CMK (cell line): ENCODE data around the gene TNPO1.

Experiments used
- DNase-seq: peaks from one replicate; pipeline ENCODE4 v3.0.0-alpha.2; 2010; ENCODE audit warnings: low read depth

TNPO1 gene

DNA sequence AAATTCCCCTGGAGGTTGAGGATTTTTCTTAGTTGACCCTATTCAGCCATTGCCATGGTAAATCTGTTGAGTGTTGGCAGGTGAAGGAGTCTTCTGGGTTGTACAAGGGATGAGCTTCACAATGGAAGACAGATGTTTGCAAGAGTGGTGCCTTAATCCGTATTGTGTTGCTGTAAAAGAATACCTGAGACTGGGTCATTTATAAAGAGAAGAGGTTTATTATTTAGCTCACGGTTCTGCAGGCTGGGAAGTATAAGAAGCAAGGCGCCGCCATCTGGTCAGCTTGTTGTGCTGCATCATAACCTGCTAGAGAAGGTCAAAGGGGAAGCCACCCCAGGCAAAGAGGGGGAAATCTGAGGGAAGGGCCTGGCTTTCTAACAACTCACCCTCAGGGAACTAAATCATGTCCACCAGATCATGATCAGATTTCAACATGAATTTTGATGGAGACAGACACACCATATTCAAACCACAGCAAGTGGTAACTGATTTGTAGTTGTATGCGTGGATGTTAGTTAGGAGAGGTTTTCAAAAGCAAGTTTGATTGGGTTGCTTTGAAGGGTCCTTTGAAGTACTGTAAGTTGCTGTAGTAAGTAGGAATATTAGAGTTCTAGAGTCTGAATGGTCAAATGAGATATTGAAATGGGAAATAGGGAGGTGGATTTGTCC lies 2.5 kb downstream of the TNPO1 start:
- peak; percentile 5 for DNase-seq

DNA sequence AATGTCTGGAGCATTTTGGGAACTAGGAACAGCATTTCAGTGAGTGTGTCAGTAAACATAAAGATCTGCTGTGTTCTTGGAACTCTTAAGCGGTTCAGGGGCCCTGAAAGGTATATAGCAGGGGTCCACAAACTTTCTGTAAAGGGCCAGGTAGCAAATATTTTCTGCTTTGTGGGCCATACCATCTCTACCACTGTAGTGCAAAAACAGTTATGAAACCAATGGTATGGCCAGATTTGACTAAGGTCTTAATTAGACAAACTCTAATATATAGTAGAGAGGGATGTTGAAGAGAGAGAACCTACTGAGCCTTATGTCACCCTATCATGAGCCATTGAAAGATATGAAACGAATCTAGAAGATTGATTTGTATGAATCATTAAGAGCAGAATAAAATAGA lies 5.3 kb downstream of the TNPO1 start:
- DNase-seq: no peak

DNA sequence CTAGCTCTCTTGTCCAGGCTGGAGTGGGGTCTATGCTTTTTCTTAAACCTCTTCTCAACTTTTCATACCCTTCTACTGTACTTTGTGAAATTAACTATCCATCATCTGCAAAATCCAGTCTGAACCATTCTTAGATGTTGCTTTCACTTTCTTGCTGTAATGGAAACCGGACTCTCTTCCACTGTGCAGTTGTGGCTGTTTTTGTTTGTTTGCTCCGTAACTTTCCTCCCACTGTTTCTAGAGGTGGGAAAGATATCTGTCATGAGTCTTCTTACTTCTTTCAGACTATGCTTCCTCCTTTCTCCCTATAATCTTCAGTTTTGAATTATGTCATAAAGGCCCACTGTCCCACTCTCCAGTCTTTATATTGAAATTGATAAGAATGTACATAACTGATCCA lies 6.5 kb downstream of the TNPO1 start:
- DNase-seq: no peak

DNA sequence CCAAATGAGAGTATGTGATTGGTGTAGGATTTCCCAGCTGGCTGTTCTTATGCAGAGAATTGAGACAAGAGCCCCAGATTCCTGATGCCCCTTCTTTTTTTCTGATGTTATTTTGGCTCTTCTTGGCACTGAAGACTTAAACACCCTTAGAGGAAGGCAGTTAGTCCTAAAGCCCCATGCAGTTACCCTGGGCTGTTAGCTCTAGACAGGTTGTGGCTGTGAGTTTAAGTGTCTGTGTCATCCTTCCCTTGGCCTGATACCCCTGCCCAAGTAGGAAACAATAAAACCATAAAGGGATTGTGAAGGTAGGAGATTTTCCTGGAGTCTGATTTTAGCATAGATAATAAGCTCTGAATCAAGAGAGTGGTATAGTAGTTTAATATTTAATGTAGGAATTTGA lies 13.2 kb downstream of the TNPO1 start:
- DNase-seq: no peak

DNA sequence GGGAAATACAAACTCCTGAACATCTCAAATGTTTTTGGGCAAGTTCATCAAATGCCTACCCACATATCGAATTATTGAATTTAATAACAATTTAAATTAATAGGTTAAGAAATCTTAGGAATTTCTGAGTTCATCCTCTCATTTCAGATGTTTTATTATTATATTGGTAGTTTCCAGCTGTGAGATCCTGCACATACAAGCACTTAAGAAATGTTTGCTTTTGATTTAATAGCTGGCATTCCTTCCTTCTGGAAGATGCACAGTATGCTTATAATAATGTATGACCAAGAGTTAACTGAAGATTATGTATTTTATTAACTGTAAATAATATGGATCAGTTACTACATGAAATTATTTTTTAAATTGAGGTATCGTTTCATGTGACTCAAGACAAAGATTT lies 13.9 kb downstream of the TNPO1 start:
- DNase-seq: no peak

DNA sequence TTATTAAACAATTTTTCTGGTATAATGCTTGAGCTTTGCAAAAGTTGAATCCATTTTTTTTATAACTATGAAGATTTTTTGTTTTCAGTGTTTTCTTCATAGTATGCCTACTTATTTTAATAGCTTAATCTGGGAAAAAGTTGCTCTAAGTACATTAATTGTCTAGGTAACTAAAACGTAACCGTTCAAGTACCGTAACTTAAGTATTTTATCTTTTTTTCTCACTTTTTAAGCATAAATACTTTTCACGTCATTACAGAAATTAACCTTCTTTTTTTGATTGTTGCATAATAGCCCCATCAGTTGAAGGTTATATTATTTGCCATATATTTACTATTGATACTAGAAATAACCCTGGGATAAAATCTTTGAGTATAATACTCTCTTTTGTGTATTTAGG lies 15.2 kb downstream of the TNPO1 start:
- DNase-seq: no peak

DNA sequence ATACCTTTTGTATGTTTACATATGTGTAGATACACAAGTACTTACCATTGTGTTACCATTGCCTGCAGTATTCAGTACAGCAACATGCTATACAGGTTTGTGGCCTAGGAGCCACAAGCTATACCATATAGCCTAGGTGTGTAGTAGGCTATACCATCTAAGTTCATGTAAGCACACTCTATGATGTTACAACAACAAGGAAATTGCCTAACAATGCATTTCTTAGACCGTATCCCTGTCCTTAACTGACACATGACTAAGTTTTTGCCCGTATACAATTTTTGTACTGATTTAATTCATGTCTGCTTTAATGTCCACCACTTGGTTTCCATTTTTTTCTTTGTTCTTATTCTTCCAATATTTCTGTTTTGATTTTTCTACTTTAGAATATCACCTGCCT lies 18.5 kb downstream of the TNPO1 start:
- DNase-seq: no peak

DNA sequence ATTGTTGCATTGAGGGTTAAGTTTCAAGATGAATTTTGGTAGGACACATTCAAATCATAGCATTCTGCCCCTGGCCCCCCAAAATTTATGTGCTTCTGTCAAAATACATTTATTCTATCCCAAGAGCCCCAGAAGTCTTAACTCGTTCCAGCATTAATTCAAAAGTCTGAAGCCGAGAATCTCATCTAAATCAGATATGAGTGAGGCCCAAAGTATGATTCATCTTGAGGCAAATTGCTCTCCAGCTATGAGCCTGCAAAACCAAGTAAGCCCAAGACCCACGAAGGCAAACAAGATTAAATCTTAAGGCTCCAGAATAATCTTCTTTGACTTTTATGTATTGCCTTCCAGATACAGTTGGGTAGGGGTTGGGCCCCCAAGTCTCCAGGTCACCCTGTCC lies 19.2 kb downstream of the TNPO1 start:
- no peak for DNase-seq

DNA sequence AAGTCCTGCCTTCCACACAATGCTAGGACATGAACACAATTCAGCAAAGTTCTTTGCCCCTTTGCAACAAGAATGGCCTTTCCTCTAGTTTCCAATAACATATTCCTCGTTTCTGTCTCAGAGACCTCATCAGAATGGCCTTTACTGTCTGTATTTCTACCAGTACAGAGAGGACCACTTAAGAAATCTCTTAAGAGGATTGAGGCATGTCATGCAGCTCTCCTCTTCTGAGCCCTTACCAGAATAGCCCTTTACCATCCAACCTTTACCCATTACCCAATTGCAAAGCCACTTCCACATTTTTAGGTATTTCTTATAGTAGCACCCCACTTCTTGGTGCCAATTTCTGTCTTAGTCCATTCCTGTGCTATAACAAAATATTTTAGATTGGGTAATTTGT lies 20.3 kb downstream of the TNPO1 start:
- no peak for DNase-seq

DNA sequence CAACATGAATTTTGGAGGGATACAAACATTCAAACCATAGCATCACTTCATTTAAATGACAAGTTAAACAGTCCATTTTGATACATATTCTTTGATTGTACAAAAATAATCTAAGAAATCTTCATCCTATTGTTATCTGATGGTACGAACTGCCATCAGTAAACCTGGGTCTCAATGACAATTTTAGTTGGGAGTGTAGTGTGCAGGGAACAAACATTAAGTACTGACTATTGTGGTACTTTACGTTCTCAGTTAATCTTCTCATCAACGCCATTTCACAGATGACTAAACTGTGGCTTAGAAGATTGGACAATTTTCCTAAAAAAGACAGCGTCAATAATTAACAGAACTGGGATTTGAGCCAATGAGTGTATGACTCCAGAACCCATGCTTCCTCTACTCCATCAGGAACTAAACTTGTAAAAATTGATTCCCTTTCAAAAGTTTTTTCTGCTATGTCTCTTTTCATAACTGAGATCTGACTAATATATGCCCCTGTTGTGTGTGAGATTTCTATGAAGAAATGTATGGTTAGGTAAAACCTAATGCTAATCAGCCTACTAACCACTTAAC lies 21.1 kb downstream of the TNPO1 start:
- no peak for DNase-seq

DNA sequence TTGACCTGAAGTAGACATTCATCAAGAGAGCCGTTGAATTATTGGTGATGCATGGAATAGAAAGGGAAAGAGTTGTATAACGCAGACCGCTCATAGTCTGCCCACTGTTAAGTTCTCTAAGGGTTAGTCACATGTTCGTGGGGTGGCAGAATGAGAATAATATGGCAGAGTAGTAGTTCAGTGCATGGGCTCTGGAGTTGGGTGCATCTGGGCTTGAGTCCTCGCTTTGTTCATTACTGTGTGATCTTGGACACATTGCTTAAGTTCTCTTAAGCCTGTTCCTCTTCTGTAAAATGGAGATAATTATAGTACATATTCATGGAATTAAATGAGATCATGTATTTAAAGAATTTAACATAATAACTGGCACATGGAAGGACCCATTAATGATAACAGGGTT lies 23.6 kb downstream of the TNPO1 start:
- DNase-seq: no peak

DNA sequence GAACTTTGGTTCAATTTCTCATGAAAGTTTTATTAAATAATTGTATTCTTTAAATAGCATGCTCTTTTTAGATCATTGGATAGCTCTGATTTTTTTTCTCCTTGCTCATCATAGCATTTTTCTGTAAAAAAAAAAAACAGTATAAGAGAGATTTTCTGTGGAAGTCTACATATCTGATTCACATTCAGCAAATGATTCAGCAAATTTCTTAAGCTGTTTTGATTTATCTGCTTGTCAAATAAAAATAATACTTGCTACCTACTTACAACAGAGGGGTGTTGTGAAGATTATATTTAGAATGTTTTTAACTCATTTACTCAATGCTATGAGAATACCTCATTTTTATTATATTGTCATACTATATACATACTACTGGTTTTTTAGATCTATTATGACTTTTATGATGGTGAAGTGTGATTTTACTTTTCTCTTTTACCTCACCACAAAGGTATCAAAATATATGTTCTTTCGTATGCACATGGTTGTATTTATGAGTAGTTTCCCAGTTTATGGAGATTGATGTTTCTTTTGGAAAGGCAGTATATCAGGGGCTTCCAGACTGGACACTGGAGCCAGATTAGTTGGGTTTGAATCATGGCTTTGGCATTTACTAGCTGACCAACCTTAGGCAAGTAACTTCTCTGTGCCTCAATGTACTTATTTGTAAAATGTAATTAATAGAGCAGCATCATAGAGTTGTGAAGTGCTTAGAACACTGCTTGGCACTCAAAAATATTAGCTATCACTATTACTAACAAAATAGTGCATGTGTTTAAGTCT lies 25.5 kb downstream of the TNPO1 start:
- DNase-seq: no peak

DNA sequence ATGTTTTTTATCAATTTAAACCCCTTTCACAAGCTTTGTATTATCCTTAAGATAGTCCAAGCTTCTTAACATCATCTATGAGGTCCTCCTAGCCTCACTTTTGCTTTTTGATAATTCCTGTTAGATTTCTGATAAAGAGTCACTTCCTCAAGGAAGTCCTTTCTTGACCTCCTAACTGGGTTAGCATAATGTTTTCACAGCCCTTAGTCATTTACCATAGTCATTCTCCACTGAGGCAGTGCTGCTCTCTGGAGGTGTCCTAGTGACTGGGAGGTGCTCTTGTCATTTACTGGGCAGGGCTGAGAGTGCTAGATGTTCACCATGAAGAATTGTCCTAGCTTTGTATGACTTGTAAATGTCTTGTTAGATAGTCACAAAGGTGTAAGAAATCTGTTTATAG lies 26.4 kb downstream of the TNPO1 start:
- DNase-seq: no peak

DNA sequence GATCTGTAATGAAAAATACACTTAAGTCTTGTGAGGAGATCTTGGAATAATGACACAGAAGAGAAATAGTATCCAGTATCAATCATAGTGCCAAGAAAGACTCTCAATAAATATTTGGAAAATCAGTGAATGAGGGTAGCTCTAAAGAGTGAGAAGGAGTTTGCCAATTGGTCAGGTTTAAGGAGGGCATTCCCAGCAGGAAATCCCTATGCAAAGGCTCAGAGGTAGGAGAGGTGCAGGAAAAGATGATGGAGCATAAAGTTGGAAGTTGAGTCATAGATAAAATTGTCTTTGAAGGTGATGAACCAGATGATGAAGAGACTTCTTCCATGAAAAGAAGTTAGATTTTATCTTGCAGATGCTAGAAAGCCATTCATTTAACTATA lies 27.8 kb downstream of the TNPO1 start:
- DNase-seq: no peak

DNA sequence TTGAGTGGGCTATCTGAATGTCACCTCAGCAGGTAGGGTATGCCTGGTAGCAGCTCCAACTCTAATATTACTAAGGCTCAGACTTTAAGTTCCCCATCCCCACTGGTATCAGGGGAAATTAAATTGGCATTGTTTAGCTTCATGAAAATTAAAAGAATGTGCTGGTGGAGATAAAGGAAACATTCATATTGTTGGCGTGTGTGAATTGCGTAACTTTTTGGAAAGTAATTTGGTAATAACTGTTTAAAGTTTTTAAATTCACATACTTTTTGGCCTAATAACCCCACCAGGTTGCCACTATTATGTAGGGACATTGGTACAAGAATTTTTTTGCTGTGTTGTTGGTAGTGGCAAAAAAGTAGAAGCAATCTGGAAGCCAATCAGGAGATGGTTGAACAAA lies 29.4 kb downstream of the TNPO1 start:
- no peak for DNase-seq

DNA sequence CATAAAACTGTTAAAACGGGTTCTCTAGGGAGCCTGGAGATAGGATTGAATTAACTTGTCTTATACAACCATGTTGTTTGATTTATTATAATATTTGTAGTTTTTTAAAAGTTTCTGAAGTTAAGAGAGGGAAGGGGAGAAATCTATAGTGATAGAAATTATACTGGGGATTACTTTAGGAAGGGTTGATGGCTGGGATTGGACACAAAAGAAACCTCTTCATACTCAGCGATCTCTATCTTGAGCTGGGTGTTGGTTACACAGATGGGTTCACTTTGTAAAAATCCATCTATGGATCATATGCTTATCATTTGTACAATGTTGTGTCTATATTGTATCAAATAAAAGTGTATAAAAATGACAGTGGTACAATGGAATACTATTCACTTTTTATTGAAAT lies 30.0 kb downstream of the TNPO1 start:
- no peak for DNase-seq

DNA sequence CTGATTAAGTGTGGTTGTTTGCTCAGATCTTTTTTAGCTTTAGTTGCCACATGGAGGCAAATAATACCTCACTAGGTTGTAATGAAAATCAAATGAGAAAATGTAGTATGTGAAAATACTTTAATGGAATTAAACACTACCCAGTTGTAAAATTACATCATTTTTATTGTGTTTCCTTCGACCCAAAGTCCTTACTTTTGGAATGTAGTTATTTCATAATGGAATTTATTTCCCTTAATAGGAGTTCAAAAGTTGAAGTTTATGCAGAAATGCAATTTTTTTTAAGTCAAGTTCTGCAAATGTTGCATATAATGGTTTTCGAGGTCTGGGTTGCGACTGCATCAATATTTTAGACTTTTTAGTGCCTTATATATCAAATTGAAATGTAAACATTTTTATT lies 31.0 kb downstream of the TNPO1 start:
- no peak for DNase-seq

DNA sequence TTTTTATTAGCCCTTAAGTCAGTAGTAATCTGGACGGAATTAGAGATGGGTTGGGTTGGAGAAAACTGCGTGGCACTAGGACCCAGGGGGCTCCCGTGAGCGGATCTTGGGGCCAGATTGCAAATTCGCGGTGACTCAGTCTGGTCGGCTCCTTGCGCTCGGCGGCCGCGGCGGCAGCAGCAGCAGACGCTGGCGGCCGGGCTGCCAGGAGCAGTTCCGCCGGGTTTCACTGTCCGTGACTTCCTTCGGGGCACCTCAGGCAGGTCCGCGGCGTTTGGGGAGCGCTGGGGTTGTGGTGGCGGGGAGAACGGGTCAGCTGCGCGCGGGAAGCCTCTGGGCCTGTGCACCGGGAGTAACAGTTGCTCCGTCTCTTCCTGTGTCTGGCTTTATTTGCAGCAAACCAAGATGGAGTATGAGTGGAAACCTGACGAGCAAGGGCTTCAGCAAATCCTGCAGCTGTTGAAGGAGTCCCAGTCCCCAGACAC lies 31.6 kb downstream of the TNPO1 start:
- peak; percentile 62 for DNase-seq

DNA sequence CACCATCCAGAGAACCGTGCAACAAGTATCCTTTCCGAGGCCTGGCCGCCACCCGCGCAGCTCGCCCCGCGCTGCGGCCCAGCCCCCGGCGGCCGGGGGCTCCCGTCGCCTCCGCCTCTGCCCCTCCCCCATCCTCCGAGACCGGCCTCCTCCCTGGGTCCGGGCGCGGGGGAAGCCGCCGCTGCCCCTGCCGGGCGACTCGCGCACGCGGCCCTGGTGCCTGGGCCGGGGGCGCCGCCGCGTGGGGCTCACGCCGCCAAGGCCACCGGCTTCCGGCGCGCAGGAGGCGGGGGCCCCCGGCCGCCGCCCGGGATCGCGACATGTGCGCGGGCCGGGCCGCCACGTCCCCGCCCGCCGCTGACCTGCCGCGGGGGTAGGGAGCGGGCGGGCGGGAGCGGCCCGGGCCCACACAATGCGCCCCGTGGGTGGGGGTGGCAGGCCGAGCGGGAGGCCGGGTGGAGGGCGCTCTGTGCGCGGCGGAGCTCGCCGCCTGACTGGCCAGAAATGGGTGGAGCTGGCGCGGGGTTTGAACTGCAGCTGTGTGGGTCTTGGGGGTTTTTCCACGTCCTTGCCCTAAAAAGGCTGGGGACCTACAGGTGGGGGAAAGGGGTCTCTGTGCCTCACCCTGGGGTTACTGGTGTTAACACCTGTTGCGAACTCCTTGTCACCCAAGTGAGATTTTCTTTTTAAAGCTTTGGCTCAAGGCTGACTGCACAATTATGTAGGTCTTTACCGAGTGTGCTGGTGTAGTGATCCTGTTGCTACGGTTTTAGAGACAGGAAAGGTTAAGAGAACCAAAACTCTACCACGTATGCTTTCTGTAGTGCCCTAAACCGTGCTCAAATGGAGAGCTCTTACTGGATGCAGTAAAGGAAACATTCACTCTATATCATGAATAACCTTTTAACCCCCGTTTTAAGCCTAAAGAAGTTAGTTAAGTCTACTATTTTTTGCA lies 32.3 kb downstream of the TNPO1 start:
- peak; percentile 22 for DNase-seq

DNA sequence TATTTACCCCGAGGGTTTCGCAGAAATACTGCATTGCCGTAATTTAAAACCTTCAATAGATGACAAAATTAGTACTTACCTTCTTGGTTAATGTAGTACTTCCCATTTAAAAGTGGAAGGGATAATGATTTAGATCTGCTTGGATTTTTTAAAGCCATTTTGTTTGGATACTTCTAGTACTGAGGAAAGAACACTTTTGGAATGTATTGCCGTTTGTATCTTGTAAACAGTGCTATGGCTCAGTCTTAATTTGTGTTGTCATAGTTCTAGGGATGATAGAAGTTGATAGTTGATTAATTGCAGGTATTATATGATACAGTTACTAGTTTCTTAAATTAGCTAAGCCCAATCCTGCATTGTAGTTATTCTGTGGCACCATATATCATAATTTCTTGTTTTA lies 33.1 kb downstream of the TNPO1 start:
- DNase-seq: no peak

DNA sequence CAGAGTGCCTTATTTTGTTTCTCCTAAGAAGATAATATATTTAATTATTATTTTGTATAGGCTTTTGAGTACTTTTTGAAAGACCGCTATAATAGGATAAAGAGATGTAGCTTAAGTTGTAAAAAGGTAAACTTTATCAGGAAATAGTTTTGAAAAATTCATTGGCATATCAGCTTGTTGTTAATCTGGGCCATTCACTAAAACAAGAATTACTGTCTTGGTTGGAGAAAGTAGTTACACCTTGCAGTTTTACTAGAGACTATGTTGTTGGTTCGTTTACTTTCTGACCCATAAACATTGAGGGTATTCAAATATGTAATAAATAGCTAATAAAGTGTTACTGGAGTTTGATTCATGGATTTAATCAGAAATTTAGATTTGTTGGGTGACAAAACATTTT lies 33.7 kb downstream of the TNPO1 start:
- no peak for DNase-seq

DNA sequence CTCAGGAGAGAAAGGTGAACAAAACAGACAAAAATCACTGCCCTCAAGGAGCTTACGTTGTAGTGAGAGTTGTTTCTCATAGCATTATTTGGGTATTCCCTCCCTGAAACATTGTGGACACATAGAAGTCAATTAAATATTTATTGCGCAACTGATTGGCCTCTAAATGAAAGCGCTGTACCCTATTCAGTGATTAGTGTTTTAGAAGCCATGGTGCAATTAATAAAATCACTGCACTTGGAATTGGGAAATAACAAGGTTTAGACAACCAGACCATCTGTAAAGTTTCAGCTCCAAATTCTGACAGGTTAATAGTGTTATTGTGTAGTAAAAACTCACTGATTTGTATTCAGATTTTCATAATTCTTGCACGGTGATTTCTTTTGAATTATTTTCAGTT lies 35.9 kb downstream of the TNPO1 start:
- no peak for DNase-seq
